H1 (cell line): Measurements from ENCODE around the gene ARHGAP42.

Experiments used
- CEBPB ChIP-seq: IDR thresholded peaks from 2 replicates; pipeline ENCODE4 v1.6.1; 2012; ENCODE audit warnings: low read depth, low read length
- GABPA ChIP-seq: IDR thresholded peaks from 2 replicates; pipeline ENCODE4 v1.6.1; 2011; ENCODE audit warnings: mild to moderate bottlenecking, low read length, moderate library complexity, borderline replicate concordance; ENCODE audit not compliant: insufficient read depth
- RAD21 ChIP-seq, 2 experiments: IDR thresholded peaks in 1 of 2; conservative IDR thresholded peaks in 1 of 2; 2 replicates each; pipeline ENCODE4 v1.6.1; 2011; ENCODE audit warnings: low read depth in 2 of 2, low read length in 2 of 2, improper control_type of control experiment in 1 of 2, inconsistent platforms in 1 of 2, mild to moderate bottlenecking in 1 of 2, moderate library complexity in 1 of 2
- TCF12 ChIP-seq: IDR thresholded peaks from 2 replicates; pipeline ENCODE4 v1.6.1; 2011; ENCODE audit warnings: low read depth, mild to moderate bottlenecking, low read length
- TF ChIP-seq, protein P1 (sequence below), 3 experiments: IDR thresholded peaks; 1 replicate in 2 of 3; 2 replicates in 1 of 3; pipeline versions ENCODE4 v1.5.1 to v1.6.1; 2011; ENCODE audit warnings: low read length in 3 of 3, mild to moderate bottlenecking in 3 of 3, inconsistent platforms in 2 of 3, low read depth in 1 of 3, moderate library complexity in 1 of 3; ENCODE audit not compliant: insufficient read depth in 1 of 3; ENCODE audit errors: control extremely low read depth in 1 of 3

DNA sequence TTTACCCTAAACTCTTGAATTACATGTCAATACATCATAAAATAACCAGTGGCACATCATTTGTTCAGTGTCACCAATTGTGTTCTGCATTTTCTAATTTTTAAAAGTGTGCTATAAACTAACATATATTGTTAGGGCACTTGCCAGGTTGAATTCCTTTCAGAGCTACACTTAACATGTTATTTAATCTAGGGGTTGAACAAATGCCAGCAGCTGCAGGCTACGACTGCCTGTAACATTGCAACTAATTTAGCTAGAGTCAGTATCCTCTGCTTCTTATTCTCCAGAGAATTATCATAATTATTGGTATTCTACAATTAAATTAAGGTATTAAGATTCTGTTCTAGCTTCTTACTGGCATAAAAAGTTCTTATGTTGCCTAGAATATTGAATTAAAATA lies 46.4 kb upstream of the ARHGAP42 start:
- TF ChIP-seq GABPA, result no peak
- no peak for TF ChIP-seq TCF12
- no peak for TF ChIP-seq CEBPB
- TF ChIP-seq RAD21 (IDR thresholded peaks at IDR 0.05 in 1 of 2, conservative IDR thresholded peaks at IDR 0.05 in 1 of 2; ENCODE audit: low read depth in 2 of 2, low read length in 2 of 2), result no peak
- TF ChIP-seq, protein P1, sequence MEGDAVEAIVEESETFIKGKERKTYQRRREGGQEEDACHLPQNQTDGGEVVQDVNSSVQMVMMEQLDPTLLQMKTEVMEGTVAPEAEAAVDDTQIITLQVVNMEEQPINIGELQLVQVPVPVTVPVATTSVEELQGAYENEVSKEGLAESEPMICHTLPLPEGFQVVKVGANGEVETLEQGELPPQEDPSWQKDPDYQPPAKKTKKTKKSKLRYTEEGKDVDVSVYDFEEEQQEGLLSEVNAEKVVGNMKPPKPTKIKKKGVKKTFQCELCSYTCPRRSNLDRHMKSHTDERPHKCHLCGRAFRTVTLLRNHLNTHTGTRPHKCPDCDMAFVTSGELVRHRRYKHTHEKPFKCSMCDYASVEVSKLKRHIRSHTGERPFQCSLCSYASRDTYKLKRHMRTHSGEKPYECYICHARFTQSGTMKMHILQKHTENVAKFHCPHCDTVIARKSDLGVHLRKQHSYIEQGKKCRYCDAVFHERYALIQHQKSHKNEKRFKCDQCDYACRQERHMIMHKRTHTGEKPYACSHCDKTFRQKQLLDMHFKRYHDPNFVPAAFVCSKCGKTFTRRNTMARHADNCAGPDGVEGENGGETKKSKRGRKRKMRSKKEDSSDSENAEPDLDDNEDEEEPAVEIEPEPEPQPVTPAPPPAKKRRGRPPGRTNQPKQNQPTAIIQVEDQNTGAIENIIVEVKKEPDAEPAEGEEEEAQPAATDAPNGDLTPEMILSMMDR (IDR thresholded peaks at IDR 0.05; ENCODE audit: control extremely low read depth in 1 of 3, insufficient read depth in 1 of 3, low read depth in 1 of 3, low read length in 3 of 3), result no peak
